ENCODE results near the gene OR1F1.
A peak's percentile ranks its signal among the peaks of the same experiment; 100 is the strongest.
"Not testable (repeated sequence)": the region's sequence is repeated elsewhere in the genome, so short reads cannot be mapped to it uniquely, and the experiment has no call there.

OR1F1 gene

GRCh38 chr16:3187798-3188674, at the start of gene OR1F1:
TSS of gene OR1F1 (plus strand) at chr16:3188204.
- DNase-seq: peak in 1 of 2 donors; percentile 35

- no peak for DNase-seq
These were observed 49.7 kb upstream of the OR1F1 start for GRCh38 chr16:3138342-3138741.

GRCh38 chr16:3138823-3139426, 49.1 kb upstream of the OR1F1 start:
- DNase-seq: no peak

DNA sequence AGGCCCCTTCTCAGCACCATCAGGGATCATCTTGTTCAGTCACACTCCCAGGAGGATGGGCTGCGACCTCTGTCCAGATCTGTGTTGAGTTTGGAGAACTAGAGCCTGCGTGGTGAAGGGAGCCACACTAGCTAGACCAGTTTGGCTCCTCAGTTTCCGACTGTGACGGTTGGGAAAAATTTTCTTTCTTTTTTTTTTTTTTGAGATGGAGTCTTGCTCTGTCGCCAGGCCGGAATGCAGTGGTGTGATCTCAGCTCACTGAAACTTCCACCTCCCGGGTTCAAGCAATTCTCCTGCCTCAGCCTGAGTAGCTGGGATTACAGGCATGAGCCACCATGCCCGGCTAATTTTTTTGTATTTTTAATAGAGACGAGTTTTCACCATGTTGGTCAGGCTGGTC, 48.4 kb upstream of the OR1F1 start:
- not testable (repeated sequence) for DNase-seq

- DNase-seq: no peak
These were observed 47.2 kb upstream of the OR1F1 start for GRCh38 chr16:3140603-3141427.

GRCh38 chr16:3141781-3142311, 46.2 kb upstream of the OR1F1 start:
- no peak for DNase-seq

- DNase-seq: no peak
These were observed 45.7 kb upstream of the OR1F1 start for GRCh38 chr16:3142327-3142726.

- DNase-seq: no peak
These were observed 45.2 kb upstream of the OR1F1 start for GRCh38 chr16:3142770-3143169.

- DNase-seq: no peak
These were observed 44.8 kb upstream of the OR1F1 start for GRCh38 chr16:3143189-3143588.

GRCh38 chr16:3143598-3144320, 44.2 kb upstream of the OR1F1 start:
- DNase-seq: no peak

DNA sequence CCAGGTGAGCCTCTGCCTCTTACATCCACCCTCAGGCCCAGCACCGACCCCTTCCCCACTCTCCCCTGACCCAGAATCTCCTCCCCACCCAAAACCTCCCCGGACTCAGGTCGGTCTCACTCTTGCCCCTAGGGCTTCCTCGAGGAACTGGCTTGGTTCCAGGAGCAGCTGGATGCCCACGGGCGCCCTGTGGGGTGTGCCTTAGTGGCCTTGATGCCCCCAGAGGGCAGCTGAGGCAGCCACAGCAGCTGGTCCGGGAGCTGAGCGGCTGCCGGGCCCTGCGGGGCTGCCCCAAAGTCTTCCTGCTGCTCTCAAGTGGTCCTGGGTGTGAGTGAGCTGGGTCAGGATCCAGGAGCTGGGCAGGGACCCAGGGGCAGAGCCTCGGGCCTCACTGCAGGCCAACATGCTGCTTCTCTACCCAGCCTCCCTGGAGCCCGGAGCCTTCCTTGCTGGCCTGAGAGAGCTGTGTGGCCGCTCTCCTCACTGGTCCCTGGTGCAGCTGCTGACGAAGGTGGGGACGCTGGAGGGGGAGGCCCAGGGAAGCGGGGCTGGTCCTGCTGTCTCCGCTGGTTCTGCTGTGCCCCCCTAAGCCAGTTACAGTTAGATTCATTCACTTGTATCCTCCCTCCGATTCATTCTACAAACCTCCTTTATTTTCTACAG, 43.6 kb upstream of the OR1F1 start:
- no peak for DNase-seq

GRCh38 chr16:3145151-3145550, 42.9 kb upstream of the OR1F1 start:
- no peak for DNase-seq

DNA sequence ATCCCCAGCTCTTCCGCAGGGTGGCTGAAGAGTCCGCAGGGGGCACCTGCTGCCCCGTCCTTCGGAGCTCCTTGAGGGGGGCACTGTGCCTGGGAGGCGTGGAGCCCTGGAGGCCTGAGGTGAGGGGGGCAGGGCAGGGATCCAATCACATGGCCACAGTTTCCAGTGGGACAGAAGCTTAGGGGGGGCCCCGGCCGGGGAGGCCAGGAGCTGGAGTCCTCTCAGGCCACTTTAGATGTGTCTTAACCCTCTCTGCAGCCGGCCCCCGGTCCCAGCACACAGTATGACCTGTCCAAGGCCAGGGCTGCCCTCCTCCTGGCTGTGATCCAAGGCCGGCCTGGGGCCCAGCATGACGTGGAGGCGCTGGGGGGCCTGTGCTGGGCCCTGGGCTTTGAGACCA, 42.3 kb upstream of the OR1F1 start:
- DNase-seq: no peak

GRCh38 chr16:3147046-3147756, 40.8 kb upstream of the OR1F1 start:
- DNase-seq: no peak

DNA sequence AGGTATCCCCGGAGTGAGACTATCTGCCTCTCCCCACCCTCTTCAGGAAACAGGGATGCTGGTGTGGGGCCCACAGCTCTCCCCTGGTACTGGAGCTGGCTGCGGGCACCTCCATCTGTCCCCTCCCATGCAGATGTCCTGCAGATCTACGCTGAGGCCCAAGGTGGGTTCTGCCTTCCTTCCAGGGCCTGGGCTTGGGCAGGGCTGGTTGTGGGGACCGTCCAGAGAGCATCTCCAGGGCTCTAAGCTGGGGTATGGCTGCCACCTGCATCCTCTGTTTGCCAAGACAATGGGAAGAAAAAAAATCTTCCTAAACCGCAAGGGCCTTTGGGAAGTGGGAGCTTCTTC, 40.3 kb upstream of the OR1F1 start:
- DNase-seq: no peak

DNA sequence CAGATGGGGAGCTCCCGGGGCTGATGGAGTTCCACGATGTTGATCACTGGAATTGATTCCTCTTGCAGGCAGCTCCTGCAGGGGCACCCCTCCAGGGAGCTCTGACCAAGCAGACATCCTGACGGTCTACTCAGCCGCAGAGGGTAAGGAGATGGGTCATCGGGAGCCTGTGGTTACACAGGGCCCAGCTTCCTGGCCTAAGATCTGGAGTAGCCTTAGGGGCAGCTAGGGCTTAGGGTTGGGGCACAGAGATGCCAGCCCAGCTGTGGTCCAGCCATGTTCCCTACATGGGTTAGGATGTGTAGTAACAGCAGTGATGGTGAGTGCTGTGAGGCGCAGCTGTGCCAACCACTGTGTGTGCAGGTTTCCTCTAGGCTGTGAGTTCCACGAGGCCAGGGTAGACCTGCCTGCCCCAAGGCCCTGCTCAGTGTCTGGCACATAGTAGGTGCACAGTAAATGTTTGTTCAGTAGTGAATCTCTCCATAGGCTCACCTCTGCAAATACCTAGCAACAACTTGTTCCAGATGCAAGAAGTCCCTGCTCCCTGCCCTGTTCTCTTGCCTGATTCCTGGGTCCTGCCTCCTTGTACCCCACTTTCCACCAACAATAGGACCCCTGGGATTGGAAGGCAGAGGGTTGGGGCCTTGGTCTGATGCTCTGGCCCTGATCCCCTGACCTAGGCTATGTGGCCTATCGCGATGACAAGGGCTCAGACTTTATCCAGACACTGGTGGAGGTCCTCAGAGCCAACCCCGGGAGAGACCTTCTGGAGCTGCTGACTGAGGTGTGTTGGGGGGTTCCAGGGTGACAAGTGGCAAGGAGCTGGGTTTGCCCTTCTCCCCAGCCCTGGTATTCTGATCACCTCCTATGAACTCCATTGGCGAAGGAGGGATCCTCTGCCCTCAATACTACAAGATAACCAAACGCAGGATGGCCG, 39.5 kb upstream of the OR1F1 start:
- no peak for DNase-seq

DNA sequence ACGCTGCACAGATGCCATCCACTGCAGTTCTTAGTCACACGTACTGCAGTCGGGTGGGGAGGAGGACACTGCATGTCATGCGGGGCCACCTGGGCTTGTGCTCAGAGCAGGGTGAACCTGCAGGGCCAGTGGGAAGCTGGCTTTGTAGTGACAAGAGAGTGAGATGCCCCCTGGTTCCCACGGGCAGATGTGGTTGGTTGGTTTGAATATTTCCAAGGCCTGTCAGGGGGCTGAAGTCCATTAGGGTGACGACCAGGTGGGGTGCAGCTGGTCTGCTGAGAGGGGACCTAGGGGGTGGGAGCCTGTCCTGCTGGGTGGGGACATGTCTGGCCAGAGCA, 38.8 kb upstream of the OR1F1 start:
- DNase-seq: no peak

DNA sequence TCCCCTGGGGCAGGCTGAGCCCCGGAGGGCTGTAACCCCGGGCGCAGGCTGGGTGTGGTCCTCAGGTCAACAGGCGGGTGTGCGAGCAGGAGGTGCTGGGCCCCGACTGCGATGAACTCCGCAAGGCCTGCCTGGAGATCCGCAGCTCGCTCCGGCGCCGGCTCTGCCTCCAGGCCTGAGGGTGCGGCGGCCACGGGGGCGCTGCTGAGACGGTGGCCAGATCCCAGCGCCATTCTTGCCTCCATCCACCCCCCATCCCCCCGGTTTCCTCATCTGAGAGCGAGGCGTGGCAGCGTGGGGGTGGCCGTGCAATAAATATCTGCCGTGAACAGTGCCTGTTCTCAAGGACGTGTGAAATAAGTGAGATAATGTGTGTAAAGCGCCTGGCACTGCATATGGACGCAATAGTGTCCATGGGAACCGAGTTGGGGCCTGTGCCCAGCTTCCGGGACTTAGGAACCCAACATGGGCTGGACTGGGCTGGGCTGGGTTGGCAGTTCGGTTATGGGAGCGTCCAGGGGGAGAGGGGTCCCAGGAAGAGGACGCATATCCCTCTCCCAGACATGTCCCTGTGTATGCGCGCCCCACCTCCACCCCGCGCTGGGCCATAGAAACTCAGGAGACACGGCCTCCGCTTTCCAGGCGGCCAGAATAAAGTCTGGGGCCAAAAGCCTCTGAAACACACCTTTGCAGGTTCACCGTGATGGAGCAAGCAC, 38.2 kb upstream of the OR1F1 start:
- peak; percentile 43 to 44 for DNase-seq

DNA sequence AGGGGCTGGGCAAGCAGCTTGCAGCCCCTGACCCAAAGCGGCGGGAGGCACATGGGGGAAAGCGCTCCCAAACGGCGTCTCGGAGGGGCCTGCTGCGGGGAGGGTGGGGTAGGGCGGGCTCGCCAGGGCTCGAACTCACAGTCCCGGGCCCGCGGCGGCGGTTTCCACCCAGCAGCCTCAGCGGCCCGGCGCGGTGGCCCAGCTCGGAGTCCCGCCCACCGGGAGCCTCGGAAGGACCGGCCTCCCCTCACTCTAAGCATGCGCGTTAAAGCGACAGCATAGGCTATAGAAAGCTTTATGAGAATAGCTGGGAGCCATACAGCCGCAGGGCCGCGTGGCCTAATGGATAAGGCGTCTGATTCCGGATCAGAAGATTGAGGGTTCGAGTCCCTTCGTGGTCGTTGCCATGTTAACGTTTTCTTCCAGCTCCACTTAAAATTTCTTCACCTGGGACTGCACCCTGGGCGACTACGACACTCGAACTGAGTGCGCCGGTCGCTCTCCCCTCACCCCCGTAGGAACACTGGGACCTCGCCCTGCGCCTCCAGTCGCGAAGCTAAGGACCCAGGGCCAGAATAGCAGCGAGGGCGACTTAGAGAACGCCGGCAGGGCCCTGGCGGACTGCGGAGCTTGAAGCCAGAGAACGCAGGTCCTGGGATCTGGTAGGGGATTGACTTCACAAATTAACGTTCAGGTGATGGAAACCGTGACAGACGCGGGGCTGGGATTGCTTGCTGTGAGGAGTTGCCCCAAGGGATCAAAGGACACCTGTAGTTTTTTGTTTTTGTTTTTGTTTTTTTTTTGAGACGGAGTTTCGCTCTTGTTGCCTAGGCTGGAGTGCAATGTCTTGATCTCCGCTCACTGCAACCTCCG, 37.4 kb upstream of the OR1F1 start:
- DNase-seq: peak; percentile 96 to 100
